Ovary (tissue), 9 donors: Measurements from ENCODE around the gene OR2AP1. TPM values are rescaled to one million over a fixed set of nuclear protein-coding genes. Genes with fewer than 3 reads are reported as not detected.
"Not testable (repeated sequence)": the region's sequence is repeated elsewhere in the genome, so short reads cannot be mapped to it uniquely, and the experiment has no call there.

ENCODE experiments used
- DNase-seq, 5 donors: peaks; one replicate each; pipeline ENCODE4 v3.0.0-alpha.2; 2019 to 2020
- H3K27ac ChIP-seq, 2 donors: fragments of 200-600 bp; one replicate each; pipeline versions ENCODE4 v1.5.1 to v1.8.0; 2019 to 2022
- H3K27me3 ChIP-seq: fragments of 200-600 bp; one replicate; pipeline ENCODE4 v1.8.0; 2022
- H3K36me3 ChIP-seq: fragments of 200-600 bp; sonication (generic); one replicate; pipeline ENCODE4 v1.5.1; 2019
- H3K4me1 ChIP-seq: one replicate; pipeline ENCODE4 v1.8.1; 2013; ENCODE audit warnings: mild to moderate bottlenecking, moderate library complexity; ENCODE audit not compliant: insufficient read depth
- H3K4me3 ChIP-seq: fragments of 200-600 bp; sonication (generic); one replicate; pipeline ENCODE4 v1.5.1; 2017
- H3K9me3 ChIP-seq, 2 donors: fragments of 200-600 bp in 1 of 2; sonication (generic) in 1 of 2; one replicate each; pipeline versions ENCODE4 v1.5.1 to v1.8.1; 2013 to 2019; ENCODE audit warnings: mild to moderate bottlenecking in 1 of 2, moderate library complexity in 1 of 2
- EP300 ChIP-seq: sonication (generic); formaldehyde crosslinking; IDR thresholded peaks from one replicate; pipeline ENCODE4 v1.6.1; 2017; ENCODE audit warnings: antibody characterized with exemption
- POLR2A ChIP-seq: fragments of 450-650 bp; IDR thresholded peaks from one replicate; pipeline ENCODE4 v1.6.1; 2017; ENCODE audit warnings: antibody characterized with exemption, mild to moderate bottlenecking, moderate library complexity
- WGBS, 3 donors: extraction: QIAGEN DNeasy Blood & Tissue Kit in 1 of 3; methylation state at CpG; one replicate each; pipeline versions ENCODE4 v1.1.5 to v1.1.7; 2013 to 2017; 5-methylcytosine and 5-hydroxymethylcytosine counted together
- intact Hi-C, 4 donors: fragments of 100-400 bp; cut with DNase I; formaldehyde crosslinking; loops; one replicate each; pipeline versions ENCODE4 v1.11.0 to v1.15.1; 2022 to 2023
- polyA plus RNA-seq, 2 donors: library from polyadenylated mRNA; stranded (reverse); fragments of 200-250 nt in 1 of 2; fragments of 350-450 nt in 1 of 2; fragmentation: Illumina TruSeq in 1 of 2; extraction: RNeasy Lipid Tissue Mini Kit (QIAGEN cat#74804) in 1 of 2; gene quantifications; one replicate each; pipeline ENCODE4 v1.2.3, GENCODE V29; 2013 to 2014
- total RNA-seq, 7 donors: library from RNA; depleted of rRNA in 2 of 7; stranded (reverse); fragments of >200 nt in 2 of 7; fragmentation: NEBNext Ultra II Directional in 3 of 7; extraction: Animal tissue kit (Norgen Biotek cat#: 25700) in 3 of 7; gene quantifications; one replicate each; pipeline versions ENCODE4 v1.1.0 to v1.2.4, GENCODE V29; 2016 to 2023
- TF ChIP-seq, protein P1 (sequence below), 3 donors: fragments of 450-650 bp in 2 of 3; fragments of 200-600 bp in 1 of 3; IDR thresholded peaks; one replicate each; pipeline versions ENCODE4 v1.5.1 to v1.8.0; 2016 to 2022; ENCODE audit warnings: antibody characterized with exemption in 3 of 3, mild to moderate bottlenecking in 1 of 3
- donor health status: DM: no; HTN: no; CAD: no; lungs with moderate emphysema.
- donor health status: DM: no; HTN: no; CAD: no.
- donor health status: Bipolar disorder and iron deficiency.
- donor health status: DM: yes; HTN: yes; CAD: no.
- donor health status: DM: no; HTN: no; CAD: no.
- donor health status: DM: yes; HTN: yes; CAD: no.

OR2AP1 gene
- total and polyA plus RNA-seq, 9 donors = not detected

DNA sequence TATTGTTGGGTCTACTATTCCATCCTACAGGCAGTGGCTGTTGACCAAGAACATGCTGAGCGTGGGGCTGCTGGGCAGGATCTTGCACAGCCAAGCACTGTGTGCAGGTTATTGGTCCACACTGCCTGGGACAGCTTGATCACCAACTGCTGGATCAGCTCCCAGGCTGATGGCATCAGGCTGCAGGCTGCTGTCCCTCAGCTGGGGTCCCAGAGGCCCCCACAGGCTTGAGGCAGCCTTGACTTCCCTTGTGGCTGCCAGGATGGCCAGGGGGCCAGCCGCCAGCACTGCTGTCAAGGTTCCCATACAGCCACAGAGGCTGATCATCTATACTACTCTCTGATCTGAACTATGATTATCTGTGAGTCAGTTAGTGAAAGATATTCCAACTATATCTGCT is 9.8 kb downstream of the OR2AP1 start:
- Histone ChIP-seq H3K27me3 (no peaks in the 10 kb centered on the region), H3K4me1 (no peaks in the 10 kb centered on the region), H3K9me3 (no peaks in the 10 kb centered on the region), H3K27ac (no peak overlapping the region), H3K4me3 (no peak overlapping the region), H3K36me3 (no peaks in the 10 kb centered on the region)
- TF ChIP-seq, protein P1, sequence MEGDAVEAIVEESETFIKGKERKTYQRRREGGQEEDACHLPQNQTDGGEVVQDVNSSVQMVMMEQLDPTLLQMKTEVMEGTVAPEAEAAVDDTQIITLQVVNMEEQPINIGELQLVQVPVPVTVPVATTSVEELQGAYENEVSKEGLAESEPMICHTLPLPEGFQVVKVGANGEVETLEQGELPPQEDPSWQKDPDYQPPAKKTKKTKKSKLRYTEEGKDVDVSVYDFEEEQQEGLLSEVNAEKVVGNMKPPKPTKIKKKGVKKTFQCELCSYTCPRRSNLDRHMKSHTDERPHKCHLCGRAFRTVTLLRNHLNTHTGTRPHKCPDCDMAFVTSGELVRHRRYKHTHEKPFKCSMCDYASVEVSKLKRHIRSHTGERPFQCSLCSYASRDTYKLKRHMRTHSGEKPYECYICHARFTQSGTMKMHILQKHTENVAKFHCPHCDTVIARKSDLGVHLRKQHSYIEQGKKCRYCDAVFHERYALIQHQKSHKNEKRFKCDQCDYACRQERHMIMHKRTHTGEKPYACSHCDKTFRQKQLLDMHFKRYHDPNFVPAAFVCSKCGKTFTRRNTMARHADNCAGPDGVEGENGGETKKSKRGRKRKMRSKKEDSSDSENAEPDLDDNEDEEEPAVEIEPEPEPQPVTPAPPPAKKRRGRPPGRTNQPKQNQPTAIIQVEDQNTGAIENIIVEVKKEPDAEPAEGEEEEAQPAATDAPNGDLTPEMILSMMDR (IDR thresholded peaks at IDR 0.05) = no peak
- no peak for TF ChIP-seq POLR2A
- no peak for TF ChIP-seq EP300
- DNase-seq = no peak
- intact Hi-C loops = no loop called here
- 83 to 92% (median 92%) methylated on average over 2 of the region's 2 CpGs for WGBS, 3 donors

DNA sequence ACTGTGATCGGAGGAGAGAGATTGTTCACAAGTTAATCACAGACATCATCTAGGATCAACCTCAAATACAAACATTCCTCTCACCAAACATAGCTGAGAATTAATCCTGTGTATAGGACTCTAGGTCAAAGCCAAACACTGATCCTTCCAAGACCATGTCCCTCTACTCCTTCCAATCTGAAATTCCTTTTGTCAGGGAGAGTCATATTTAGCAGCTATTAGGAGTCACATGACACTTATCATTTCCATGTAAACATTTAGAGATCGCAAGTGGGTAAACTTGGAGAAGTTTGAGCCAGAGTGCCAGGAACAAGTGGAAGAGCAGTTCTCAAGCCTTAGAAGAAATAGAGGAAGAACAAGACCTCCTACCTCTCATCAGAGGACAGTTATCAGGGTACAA is 13.5 kb downstream of the OR2AP1 start:
- Histone ChIP-seq H3K9me3 (no peaks in the 10 kb centered on the region), H3K36me3 (no peaks in the 10 kb centered on the region), H3K27me3 (no peaks in the 10 kb centered on the region), H3K27ac (no peak overlapping the region), H3K4me3 (no peak overlapping the region), H3K4me1 (no peaks in the 10 kb centered on the region)
- intact Hi-C loops = no loop called here
- TF ChIP-seq, protein P1 (IDR thresholded peaks at IDR 0.05) = no peak
- TF ChIP-seq POLR2A (no peak), EP300 (no peak)
- no peak for DNase-seq
- 83 to 93% (median 83%) methylated on average over 2 of the region's 2 CpGs for WGBS, 3 donors

DNA sequence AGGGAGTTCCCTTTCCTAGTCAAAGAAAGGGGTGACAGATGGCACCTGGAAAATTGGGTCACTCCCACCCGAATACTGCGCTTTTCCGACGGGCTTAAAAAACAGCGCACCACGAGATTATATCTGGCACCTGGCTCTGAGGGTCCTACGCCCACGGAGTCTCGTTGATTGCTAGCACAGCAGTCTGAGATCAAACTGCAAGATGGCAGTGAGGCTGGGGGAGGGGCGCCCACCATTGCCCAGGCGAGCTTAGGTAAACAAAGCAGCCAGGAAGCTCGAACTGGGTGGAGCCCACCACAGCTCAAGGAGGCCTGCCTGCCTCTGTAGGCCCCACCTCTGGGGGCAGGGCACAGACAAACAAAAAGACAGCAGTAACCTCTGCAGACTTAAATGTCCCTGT is 17.9 kb downstream of the OR2AP1 start:
- H3K9me3 ChIP-seq, H3K4me1 ChIP-seq, DNase-seq, H3K27me3 ChIP-seq, H3K27ac ChIP-seq, intact Hi-C loops, H3K4me3 ChIP-seq, H3K36me3 ChIP-seq: not testable (repeated sequence)
- 61 to 70% (median 63%) methylated on average over 11 to 12 of the region's 12 CpGs for WGBS, 3 donors

DNA sequence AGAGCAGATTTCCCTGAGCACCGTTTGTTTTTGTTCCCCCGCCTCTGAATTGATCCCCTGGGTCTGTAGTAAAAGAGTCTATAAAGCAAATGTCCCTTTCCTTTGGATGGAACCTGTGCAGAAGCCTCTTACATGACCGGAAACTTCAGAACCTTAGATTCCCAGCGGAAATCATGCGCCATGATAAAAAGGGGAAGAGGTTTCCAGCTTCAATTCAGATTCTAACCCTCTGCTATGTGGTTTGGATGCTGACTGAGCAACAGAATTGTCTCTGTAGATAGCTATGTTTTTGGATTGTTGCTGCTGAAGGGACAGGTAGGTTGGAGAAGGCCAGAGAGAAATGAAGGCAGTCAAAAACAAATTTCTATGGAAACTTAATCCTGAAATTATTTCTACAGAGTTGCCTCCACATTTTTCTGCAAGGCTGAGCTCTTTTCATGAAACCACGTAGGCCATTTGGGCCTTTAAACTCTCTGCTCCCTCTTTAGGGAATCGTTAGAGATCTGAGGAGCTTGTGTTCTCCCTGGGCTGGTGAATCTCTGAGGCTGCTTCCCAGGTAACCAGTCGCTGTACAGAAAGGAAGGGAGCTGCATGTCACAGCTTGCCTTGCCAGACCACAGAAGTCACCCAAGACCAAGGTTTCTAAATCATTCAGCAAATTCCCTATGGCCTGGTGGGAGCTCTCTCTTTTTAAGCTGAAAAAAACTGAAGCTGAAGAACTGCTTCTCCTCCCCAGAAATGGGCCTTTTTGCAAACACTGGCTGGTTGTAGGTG is 35.7 kb downstream of the OR2AP1 start:
- Histone ChIP-seq H3K27me3 (no peaks in the 10 kb centered on the region), H3K9me3 (no peaks in the 10 kb centered on the region), H3K36me3 (no peaks in the 10 kb centered on the region), H3K27ac (no peak overlapping the region), H3K4me1 (no peaks in the 10 kb centered on the region), H3K4me3 (no peak overlapping the region)
- no peak for DNase-seq
- WGBS, 3 donors = 51 to 64% (median 64%) methylated on average over 8 of the region's 8 CpGs
- intact Hi-C loops = no loop called here
- TF ChIP-seq, protein P1 (IDR thresholded peaks at IDR 0.05) = no peak
- TF ChIP-seq EP300 = no peak

DNA sequence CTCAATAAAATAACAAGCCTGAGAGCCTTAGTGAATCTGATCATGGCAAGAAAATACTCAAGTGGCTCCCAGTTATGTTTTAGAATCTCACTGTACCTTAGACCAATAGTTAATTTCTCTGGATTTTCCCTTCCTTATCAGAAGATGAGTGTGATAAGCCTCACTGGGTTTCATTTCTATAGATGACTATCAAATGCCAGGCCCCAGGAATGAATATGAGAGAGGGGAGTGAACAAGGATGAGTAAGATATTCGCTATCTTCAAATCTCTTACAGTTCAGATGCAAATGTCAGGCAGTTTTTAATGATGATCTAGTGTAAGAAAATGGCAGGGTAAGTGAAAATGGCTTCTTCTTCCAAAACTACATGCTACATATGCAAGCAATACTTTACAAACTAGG is 38.3 kb downstream of the OR2AP1 start:
- Histone ChIP-seq H3K4me1 (no peaks in the 10 kb centered on the region), H3K36me3 (no peaks in the 10 kb centered on the region), H3K9me3 (no peaks in the 10 kb centered on the region), H3K4me3 (no peak overlapping the region), H3K27me3 (no peaks in the 10 kb centered on the region), H3K27ac (no peak overlapping the region)
- intact Hi-C loops = loop anchor here in 1 of 4 donors (10.0 kb wide), 1 partner anchor 946 kb away; no protein-coding TSS in a partner anchor
- TF ChIP-seq, protein P1 (IDR thresholded peaks at IDR 0.05) = no peak
- TF ChIP-seq EP300 (no peak), POLR2A (no peak)
- no peak for DNase-seq
- 79 to 87% (median 84%) methylated on average over 1 of the region's 1 CpG for WGBS, 3 donors
